SU-DHL-6 (cell line): Measurements from ENCODE around the gene IFNA13.
A peak's percentile ranks its signal among the peaks of the same experiment; 100 is the strongest.

Experiments used
- H2AFZ ChIP-seq: fragments of 200-600 bp; sonication (generic); 2 replicates; pipeline ENCODE4 v1.6.1; 2014; ENCODE audit warnings: low read depth, mild to moderate bottlenecking, moderate library complexity, mixed read lengths, antibody characterized with exemption, low read length; ENCODE audit not compliant: severe bottlenecking
- H3F3A ChIP-seq: fragments of 200-600 bp; shearing (Covaris generic); 2 replicates; pipeline ENCODE4 v1.6.0; 2016; ENCODE audit warnings: antibody characterized with exemption, mild to moderate bottlenecking; ENCODE audit not compliant: insufficient read depth
- H3K27ac ChIP-seq: fragments of 200-600 bp; sonication (generic); 2 replicates; pipeline ENCODE4 v1.5.1; 2016; ENCODE audit warnings: low read depth, mild to moderate bottlenecking, low read length, moderate library complexity, mixed read lengths
- H3K27me3 ChIP-seq: fragments of 200-600 bp; sonication (generic), shearing (Covaris generic); 2 replicates; pipeline ENCODE4 v1.6.0; 2014; ENCODE audit warnings: mild to moderate bottlenecking, low read length
- H3K36me3 ChIP-seq: fragments of 200-600 bp; sonication (generic); 2 replicates; pipeline ENCODE4 v1.6.1; 2014; ENCODE audit warnings: mild to moderate bottlenecking, low read length, mixed read lengths
- H3K4me2 ChIP-seq: fragments of 300-600, 200-600 bp; shearing (Covaris generic), sonication (generic); 2 replicates; pipeline ENCODE4 v1.6.0; 2014; ENCODE audit warnings: low read length, low read depth, mild to moderate bottlenecking; ENCODE audit not compliant: poor library complexity, severe bottlenecking
- H3K4me3 ChIP-seq: fragments of 200-600 bp; sonication (generic); 2 replicates; pipeline ENCODE4 v1.5.1; 2014; ENCODE audit warnings: antibody characterized with exemption, low read length, mild to moderate bottlenecking, mixed read lengths; ENCODE audit not compliant: insufficient read depth, poor library complexity, severe bottlenecking
- H3K79me2 ChIP-seq: fragments of 200-600 bp; sonication (generic); 2 replicates; pipeline ENCODE4 v1.6.1; 2014; ENCODE audit warnings: mild to moderate bottlenecking, low read length, moderate library complexity; ENCODE audit not compliant: insufficient read depth
- H3K9ac ChIP-seq: fragments of 200-600 bp; sonication (generic); 2 replicates; pipeline ENCODE4 v1.7.0; 2014; ENCODE audit warnings: mild to moderate bottlenecking, low read length
- H3K9me2 ChIP-seq: fragments of 200-600 bp; sonication (generic); replicated peaks from 2 replicates; pipeline ENCODE4 v1.6.1; 2014; ENCODE audit warnings: low read length; ENCODE audit not compliant: insufficient read depth
- H3K9me3 ChIP-seq: fragments of 200-600 bp; sonication (generic); 2 replicates; pipeline ENCODE4 v1.6.1; 2014; ENCODE audit warnings: low read length, mixed read lengths; ENCODE audit not compliant: insufficient read depth
- H4K20me1 ChIP-seq: fragments of 200-600 bp; sonication (generic); 2 replicates; pipeline ENCODE4 v1.6.1; 2014; ENCODE audit warnings: low read depth, mild to moderate bottlenecking, antibody characterized with exemption, low read length, moderate library complexity, mixed read lengths
- CTCF ChIP-seq: fragments of 200-600 bp; sonication (generic); IDR thresholded peaks from one replicate; pipeline ENCODE4 v1.5.1; 2017; ENCODE audit warnings: antibody characterized with exemption, mild to moderate bottlenecking, low read length, moderate library complexity; ENCODE audit not compliant: insufficient read depth, poor library complexity, severe bottlenecking
- EZH2phosphoT487 ChIP-seq: fragments of 200-600 bp; sonication (generic), shearing (Covaris generic); conservative IDR thresholded peaks from 2 replicates; pipeline ENCODE4 v1.6.1; 2018; ENCODE audit warnings: mild to moderate bottlenecking, antibody characterized with exemption, low read length, moderate library complexity, mixed read lengths

IFNA13 gene

GRCh38 chr9:21326526-21327139, 41.2 kb downstream of the IFNA13 start:
- H3K27ac ChIP-seq: no peak overlapping the region
- peaks cover 50% of the 10 kb centered on the region for H4K20me1 ChIP-seq
- no peaks in the 10 kb centered on the region for H3K9me3 ChIP-seq
- no peaks in the 10 kb centered on the region for H3K27me3 ChIP-seq
- H3K9me2 ChIP-seq: no peaks in the 10 kb centered on the region
- peaks cover 6% of the 10 kb centered on the region; the same call in 1 of the 2 replicates for H3K36me3 ChIP-seq
- H3F3A ChIP-seq: 0 out of 2 replicates have a peak, but pooled peaks cover 9% of the 10 kb centered on the region
- H2AFZ ChIP-seq: no peak overlapping the region
- H3K9ac ChIP-seq: no peak overlapping the region
- TF ChIP-seq CTCF (peak; percentile 61), EZH2phosphoT487 (no peak)
- H3K4me2 ChIP-seq: no peak overlapping the region
- H3K4me3 ChIP-seq: no peak overlapping the region
- H3K79me2 ChIP-seq: peaks cover 20% of the 10 kb centered on the region

GRCh38 chr9:21324047-21324446, 43.8 kb downstream of the IFNA13 start:
- no peak overlapping the region for H3K9ac ChIP-seq
- 0 out of 2 replicates have a peak, but pooled peaks cover 6% of the 10 kb centered on the region for H3F3A ChIP-seq
- peaks cover under 1% of the 10 kb centered on the region; the same call in 1 of the 2 replicates for H3K79me2 ChIP-seq
- no peak overlapping the region for H3K4me2 ChIP-seq
- H3K36me3 ChIP-seq: peaks cover 4% of the 10 kb centered on the region; the same call in 1 of the 2 replicates
- H3K27me3 ChIP-seq: no peaks in the 10 kb centered on the region
- H4K20me1 ChIP-seq: peaks cover 33% of the 10 kb centered on the region
- no peaks in the 10 kb centered on the region for H3K9me3 ChIP-seq
- H2AFZ ChIP-seq: no peak overlapping the region
- no peak overlapping the region for H3K4me3 ChIP-seq
- H3K9me2 ChIP-seq: no peaks in the 10 kb centered on the region
- TF ChIP-seq EZH2phosphoT487: no peak
- no peak for TF ChIP-seq CTCF
- H3K27ac ChIP-seq: no peak overlapping the region

GRCh38 chr9:21322911-21323461, 44.9 kb downstream of the IFNA13 start:
- no peak overlapping the region for H3K4me3 ChIP-seq
- H3K9me3 ChIP-seq: no peaks in the 10 kb centered on the region
- H3K36me3 ChIP-seq: no peaks in the 10 kb centered on the region
- H3K27ac ChIP-seq: no peak overlapping the region
- H3F3A ChIP-seq: 0 out of 2 replicates have a peak, but pooled peaks cover 6% of the 10 kb centered on the region
- no peak overlapping the region for H2AFZ ChIP-seq
- H3K9me2 ChIP-seq: no peaks in the 10 kb centered on the region
- no peak overlapping the region for H3K9ac ChIP-seq
- H3K27me3 ChIP-seq: no peaks in the 10 kb centered on the region
- no peak overlapping the region for H3K4me2 ChIP-seq
- H3K79me2 ChIP-seq: no peaks in the 10 kb centered on the region
- TF ChIP-seq CTCF: no peak
- no peak for TF ChIP-seq EZH2phosphoT487
- peaks cover 23% of the 10 kb centered on the region for H4K20me1 ChIP-seq
